PFSK-1 (cell line): ENCODE data around the gene FAIM.

Source experiments
- POLR2AphosphoS5 ChIP-seq: IDR thresholded peaks from 2 replicates; pipeline ENCODE4 v1.6.1; 2012; ENCODE audit warnings: low read depth, mild to moderate bottlenecking, control low read depth, low read length, moderate library complexity
- SIN3A ChIP-seq: IDR thresholded peaks from 2 replicates; pipeline ENCODE4 v1.6.1; 2012; ENCODE audit warnings: mild to moderate bottlenecking, low read length, moderate library complexity, borderline replicate concordance; ENCODE audit not compliant: insufficient read depth
- TAF1 ChIP-seq: IDR thresholded peaks from 2 replicates; pipeline ENCODE4 v1.6.1; 2012; ENCODE audit warnings: low read length, control low read depth, borderline replicate concordance; ENCODE audit not compliant: insufficient read depth
- TF ChIP-seq, protein P1 (sequence below), 2 experiments: IDR thresholded peaks; 2 replicates each; pipeline versions ENCODE4 v1.6.1 to v1.8.0; 2011 to 2012; ENCODE audit warnings: low read depth in 2 of 2, low read length in 2 of 2, control low read depth in 1 of 2, inconsistent platforms in 1 of 2, mild to moderate bottlenecking in 1 of 2, moderate library complexity in 1 of 2; ENCODE audit not compliant: insufficient read depth in 1 of 2

DNA sequence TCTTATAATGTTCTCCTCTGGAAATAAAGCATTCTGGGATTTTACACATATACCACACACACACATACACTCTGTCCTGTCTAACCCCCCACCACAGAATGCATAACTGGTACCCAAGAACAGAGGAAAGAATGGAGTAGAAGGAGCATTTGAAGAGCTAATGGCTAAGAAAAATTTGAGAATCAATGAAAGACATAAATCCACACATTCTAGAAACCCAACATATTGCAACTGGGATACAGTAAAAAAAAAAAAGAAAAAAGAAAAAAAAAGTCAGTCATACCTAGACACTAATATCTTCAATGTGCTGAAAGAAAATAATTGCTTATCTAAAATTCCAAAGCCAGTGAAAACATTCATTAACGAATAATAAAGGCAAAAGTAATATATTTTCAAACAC is 35.4 kb upstream of the FAIM start:
- TF ChIP-seq SIN3A (no peak), TAF1 (no peak), POLR2AphosphoS5 (no peak)
- TF ChIP-seq, protein P1, sequence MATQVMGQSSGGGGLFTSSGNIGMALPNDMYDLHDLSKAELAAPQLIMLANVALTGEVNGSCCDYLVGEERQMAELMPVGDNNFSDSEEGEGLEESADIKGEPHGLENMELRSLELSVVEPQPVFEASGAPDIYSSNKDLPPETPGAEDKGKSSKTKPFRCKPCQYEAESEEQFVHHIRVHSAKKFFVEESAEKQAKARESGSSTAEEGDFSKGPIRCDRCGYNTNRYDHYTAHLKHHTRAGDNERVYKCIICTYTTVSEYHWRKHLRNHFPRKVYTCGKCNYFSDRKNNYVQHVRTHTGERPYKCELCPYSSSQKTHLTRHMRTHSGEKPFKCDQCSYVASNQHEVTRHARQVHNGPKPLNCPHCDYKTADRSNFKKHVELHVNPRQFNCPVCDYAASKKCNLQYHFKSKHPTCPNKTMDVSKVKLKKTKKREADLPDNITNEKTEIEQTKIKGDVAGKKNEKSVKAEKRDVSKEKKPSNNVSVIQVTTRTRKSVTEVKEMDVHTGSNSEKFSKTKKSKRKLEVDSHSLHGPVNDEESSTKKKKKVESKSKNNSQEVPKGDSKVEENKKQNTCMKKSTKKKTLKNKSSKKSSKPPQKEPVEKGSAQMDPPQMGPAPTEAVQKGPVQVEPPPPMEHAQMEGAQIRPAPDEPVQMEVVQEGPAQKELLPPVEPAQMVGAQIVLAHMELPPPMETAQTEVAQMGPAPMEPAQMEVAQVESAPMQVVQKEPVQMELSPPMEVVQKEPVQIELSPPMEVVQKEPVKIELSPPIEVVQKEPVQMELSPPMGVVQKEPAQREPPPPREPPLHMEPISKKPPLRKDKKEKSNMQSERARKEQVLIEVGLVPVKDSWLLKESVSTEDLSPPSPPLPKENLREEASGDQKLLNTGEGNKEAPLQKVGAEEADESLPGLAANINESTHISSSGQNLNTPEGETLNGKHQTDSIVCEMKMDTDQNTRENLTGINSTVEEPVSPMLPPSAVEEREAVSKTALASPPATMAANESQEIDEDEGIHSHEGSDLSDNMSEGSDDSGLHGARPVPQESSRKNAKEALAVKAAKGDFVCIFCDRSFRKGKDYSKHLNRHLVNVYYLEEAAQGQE (IDR thresholded peaks at IDR 0.05; ENCODE audit: insufficient read depth in 1 of 2, low read depth in 2 of 2, low read length in 2 of 2), result no peak
